ENCODE data around the gene CCDC28B. TPM values are rescaled to one million over a fixed set of nuclear protein-coding genes. Genes with fewer than 3 reads are reported as not detected.

CCDC28B gene
- total RNA-seq, 4 donors from 2014 or later = 16.4 to 79.0 (median 56.8) TPM

GRCh38 chr1:32216566-32216965, 16.2 kb downstream of the CCDC28B start:
- intact Hi-C loops (cut with DNase I; ENCODE audit: low total_unique reads) = no loop called here
- H3K27ac ChIP-seq = no peak overlapping the region

GRCh38 chr1:32219022-32219421, 18.6 kb downstream of the CCDC28B start:
- TF ChIP-seq POLR2A (IDR thresholded peaks at IDR 0.05) (no peak), CTCF (IDR thresholded peaks at IDR 0.05 in 4 of 5, conservative IDR thresholded peaks at IDR 0.05 in 1 of 5) (no peak)
- peaks cover 0 to 35% of the 10 kb centered on the region in 2 donors for H3K36me3 ChIP-seq
- intact Hi-C loops (cut with DNase I; ENCODE audit: low total_unique reads) = no loop called here
- H3K27me3 ChIP-seq = no peaks in the 10 kb centered on the region
- H3K4me1 ChIP-seq = peaks cover 18 to 23% of the 10 kb centered on the region in 2 donors
- DNase-seq (no peak), ATAC-seq (no peak)
- no peaks in the 10 kb centered on the region for H3K9me3 ChIP-seq
- H3K27ac ChIP-seq = no peak overlapping the region
- no peak overlapping the region for H3K4me3 ChIP-seq
- in situ Hi-C loops (cut with MboI; ENCODE audit: low sequenced_read_pairs in 4 of 4) = no loop called here

More at GRCh38 chr1:32216566-32216965, 16.2 kb downstream of the CCDC28B start:
- H3K4me3 ChIP-seq = no peak overlapping the region
- H3K27me3 ChIP-seq = no peaks in the 10 kb centered on the region
- TF ChIP-seq CTCF (IDR thresholded peaks at IDR 0.05 in 4 of 5, conservative IDR thresholded peaks at IDR 0.05 in 1 of 5) (no peak), POLR2A (IDR thresholded peaks at IDR 0.05) (no peak)
- no peak for ATAC-seq
- in situ Hi-C loops (cut with MboI; ENCODE audit: low sequenced_read_pairs in 4 of 4) = no loop called here
- peaks cover 4 to 10% of the 10 kb centered on the region in 2 donors for H3K4me1 ChIP-seq
- no peak for DNase-seq
- no peaks in the 10 kb centered on the region for H3K9me3 ChIP-seq
- peaks cover 0 to 29% of the 10 kb centered on the region in 2 donors for H3K36me3 ChIP-seq

- Histone ChIP-seq H3K27me3 (no peaks in the 10 kb centered on the region), H3K36me3 (peaks cover 0 to 39% of the 10 kb centered on the region in 2 donors), H3K4me1 (peaks cover 23 to 28% of the 10 kb centered on the region in 2 donors), H3K27ac (peak overlapping the region in 3 of 4 donors; percentile 87 to 91 (median 90)), H3K9me3 (no peaks in the 10 kb centered on the region), H3K4me3 (peak overlapping the region; percentile 71 to 99 (median 84))
- intact Hi-C loops (cut with DNase I; ENCODE audit: low total_unique reads) = loop anchor here (10.0 kb wide), 1 partner anchor 116 kb away; the partner anchor contains the start of gene KPNA6
- TF ChIP-seq CTCF (IDR thresholded peaks at IDR 0.05 in 4 of 5, conservative IDR thresholded peaks at IDR 0.05 in 1 of 5) (no peak), POLR2A (IDR thresholded peaks at IDR 0.05) (no peak)
- ATAC-seq (no peak), DNase-seq (no peak)
- in situ Hi-C loops (cut with MboI; ENCODE audit: low sequenced_read_pairs in 4 of 4) = no loop called here
Measured at GRCh38 chr1:32220746-32221580, 20.6 kb downstream of the CCDC28B start.

- DNase-seq = no peak
Measured at GRCh38 chr1:32221581-32221979, 21.2 kb downstream of the CCDC28B start.

More at GRCh38 chr1:32221581-32221979, 21.2 kb downstream of the CCDC28B start:
- peaks cover 23 to 28% of the 10 kb centered on the region in 2 donors for H3K4me1 ChIP-seq
- peaks cover 3 to 39% of the 10 kb centered on the region in 2 donors for H3K36me3 ChIP-seq
- TF ChIP-seq CTCF (IDR thresholded peaks at IDR 0.05 in 4 of 5, conservative IDR thresholded peaks at IDR 0.05 in 1 of 5) (no peak), POLR2A (IDR thresholded peaks at IDR 0.05) (no peak)
- peak overlapping the region; percentile 71 to 99 (median 84) for H3K4me3 ChIP-seq
- H3K27ac ChIP-seq = peak overlapping the region; percentile 87 to 97 (median 90)
- ATAC-seq = no peak
- H3K9me3 ChIP-seq = no peaks in the 10 kb centered on the region
- intact Hi-C loops (cut with DNase I; ENCODE audit: low total_unique reads) (loop anchor here (10.0 kb wide), 1 partner anchor 117 kb away; the partner anchor contains the start of gene KPNA6), in situ Hi-C loops (cut with MboI; ENCODE audit: low sequenced_read_pairs in 4 of 4) (no loop called here)
- no peaks in the 10 kb centered on the region for H3K27me3 ChIP-seq
